HG03378 (cell line): ENCODE results near the gene DUSP8.

Experiments used
- ATAC-seq: cut with Tn5 transposase; IDR thresholded peaks from one replicate; pipeline ENCODE4 v1.9.1; 2021; ENCODE audit warnings: mild to moderate bottlenecking, moderate library complexity; ENCODE audit not compliant: unreplicated experiment

Gene DUSP8

GRCh38 chr11:1533342-1533725 is 38.7 kb downstream of the DUSP8 start:
- ATAC-seq: no peak

- ATAC-seq: no peak
Measured at GRCh38 chr11:1532606-1533341, 39.3 kb downstream of the DUSP8 start.

GRCh38 chr11:1532014-1532586 is 40.0 kb downstream of the DUSP8 start:
- ATAC-seq: no peak

DNA sequence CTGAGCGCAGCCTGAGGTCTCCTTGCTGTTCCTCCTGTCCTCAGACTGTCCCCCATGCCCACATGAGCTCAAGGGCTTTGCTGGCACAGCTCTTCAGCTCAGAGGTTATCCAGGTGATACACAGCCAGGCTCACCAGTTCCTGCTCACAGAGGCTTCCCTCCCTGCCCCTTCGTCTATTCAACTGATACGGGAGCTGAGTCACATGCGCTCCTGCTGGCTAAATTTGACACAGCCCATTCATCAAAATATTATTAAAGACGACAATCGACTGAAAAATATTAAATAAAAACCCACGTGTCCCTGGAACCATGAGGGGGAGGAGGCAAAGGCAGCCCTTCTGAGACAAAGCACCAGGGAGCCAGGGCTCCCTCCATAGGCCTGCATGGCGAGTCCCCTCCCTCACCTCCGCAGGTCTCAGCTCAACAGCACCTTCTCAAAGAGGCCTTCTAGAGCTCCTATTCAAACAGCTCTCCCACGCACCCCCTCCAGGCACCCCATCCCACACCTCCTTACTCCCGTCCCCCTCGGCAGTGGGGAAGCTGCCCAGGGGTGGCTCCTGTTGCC is 40.5 kb downstream of the DUSP8 start:
- ATAC-seq: no peak

GRCh38 chr11:1530686-1531448 is 41.2 kb downstream of the DUSP8 start:
- ATAC-seq: no peak

- no peak for ATAC-seq
Measured at GRCh38 chr11:1529774-1530173, 42.3 kb downstream of the DUSP8 start.

DNA sequence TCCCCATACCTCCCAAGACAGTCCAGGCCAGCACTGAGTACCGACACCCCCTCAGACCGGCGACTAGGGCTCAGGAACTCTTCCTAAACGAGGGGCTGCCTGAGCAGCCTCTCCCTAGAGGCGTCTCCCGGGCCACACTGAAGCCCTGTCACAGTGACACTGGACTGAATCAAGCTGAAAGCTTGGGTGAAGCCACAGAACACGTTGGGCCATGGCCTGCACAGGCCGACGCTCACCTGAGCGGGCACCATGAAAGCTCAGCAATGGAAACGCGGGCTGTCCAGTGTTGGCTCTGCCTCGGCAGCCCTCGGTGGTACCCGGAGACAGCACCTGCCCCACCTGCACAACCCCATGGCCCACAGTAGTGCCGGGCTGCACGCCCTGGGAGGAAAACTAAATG is 42.8 kb downstream of the DUSP8 start:
- no peak for ATAC-seq

DNA sequence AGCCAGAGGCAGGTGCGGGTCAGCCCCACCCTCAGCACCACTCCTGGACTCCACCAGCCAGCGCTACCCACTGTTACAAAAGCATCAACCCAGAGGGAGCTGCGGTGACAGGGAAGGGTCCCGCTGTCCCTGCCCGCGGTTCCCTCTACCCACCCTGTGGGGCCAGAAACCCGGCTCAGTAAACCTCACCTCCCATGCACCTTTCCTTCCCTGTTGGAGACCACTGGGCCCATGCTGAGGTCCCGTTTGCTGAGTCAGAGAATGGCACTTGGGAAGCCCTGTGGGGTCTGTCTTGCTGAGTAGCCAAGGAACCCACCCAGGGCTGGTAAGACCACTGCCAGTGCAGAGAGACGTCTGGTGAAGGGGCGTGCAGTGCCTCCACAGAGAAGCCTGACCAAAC is 43.4 kb downstream of the DUSP8 start:
- ATAC-seq: no peak

- ATAC-seq: no peak
Measured at GRCh38 chr11:1526785-1527184, 45.3 kb downstream of the DUSP8 start.

- ATAC-seq: no peak
Measured at GRCh38 chr11:1523779-1524178, 48.3 kb downstream of the DUSP8 start.

- ATAC-seq: no peak
Measured at GRCh38 chr11:1523077-1523476, 49.0 kb downstream of the DUSP8 start.

DNA sequence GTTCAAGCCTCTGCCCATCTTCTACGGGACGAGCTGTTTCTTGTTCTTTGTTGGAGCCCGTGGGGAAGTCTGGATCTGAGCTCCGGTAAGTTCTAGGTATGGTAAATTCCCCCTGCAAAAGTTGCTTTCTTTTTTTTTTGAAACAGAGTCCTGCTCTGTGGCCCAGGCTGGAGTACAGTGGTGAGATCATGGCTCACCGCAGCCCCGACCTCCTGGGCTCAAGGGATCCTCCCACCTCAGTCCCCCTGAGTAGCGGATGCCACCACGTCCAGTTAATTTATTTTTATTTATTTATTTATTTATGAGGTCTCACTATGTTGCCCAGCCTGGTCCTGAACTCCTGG is 50.0 kb downstream of the DUSP8 start:
- ATAC-seq: no peak

- ATAC-seq: peak; percentile 76
Measured at GRCh38 chr11:1521382-1522080, 50.5 kb downstream of the DUSP8 start.

DNA sequence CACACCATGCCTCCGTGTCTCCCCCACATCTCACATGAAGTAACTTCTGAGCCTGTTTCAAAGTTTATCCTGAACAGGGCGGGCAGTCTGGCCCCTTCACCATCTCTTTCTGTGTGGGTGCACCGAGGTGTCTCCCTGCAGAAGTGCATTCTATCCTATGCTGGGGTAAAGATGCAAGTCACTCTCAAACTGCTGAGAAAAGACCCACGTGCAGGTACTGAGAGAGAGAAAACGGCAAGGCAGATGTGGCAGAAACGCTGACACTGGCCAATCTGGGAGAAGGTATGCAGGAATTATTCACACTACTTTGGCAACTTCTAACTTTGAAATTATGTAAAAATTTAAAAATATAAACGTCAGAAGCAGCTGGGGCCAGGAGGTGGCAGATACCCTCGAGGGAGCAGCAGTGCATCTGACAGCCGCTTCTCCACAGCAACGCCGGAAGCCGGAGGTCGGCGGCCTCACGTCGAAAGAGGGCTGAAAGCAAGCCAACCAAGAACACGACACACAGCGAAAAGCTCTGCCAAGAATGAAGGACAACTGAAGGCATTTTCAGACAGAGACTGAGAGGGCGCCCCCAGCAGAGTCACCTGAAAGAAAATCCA is 51.3 kb downstream of the DUSP8 start:
- ATAC-seq: no peak

- no peak for ATAC-seq
Measured at GRCh38 chr11:1520209-1520662, 51.8 kb downstream of the DUSP8 start.

DNA sequence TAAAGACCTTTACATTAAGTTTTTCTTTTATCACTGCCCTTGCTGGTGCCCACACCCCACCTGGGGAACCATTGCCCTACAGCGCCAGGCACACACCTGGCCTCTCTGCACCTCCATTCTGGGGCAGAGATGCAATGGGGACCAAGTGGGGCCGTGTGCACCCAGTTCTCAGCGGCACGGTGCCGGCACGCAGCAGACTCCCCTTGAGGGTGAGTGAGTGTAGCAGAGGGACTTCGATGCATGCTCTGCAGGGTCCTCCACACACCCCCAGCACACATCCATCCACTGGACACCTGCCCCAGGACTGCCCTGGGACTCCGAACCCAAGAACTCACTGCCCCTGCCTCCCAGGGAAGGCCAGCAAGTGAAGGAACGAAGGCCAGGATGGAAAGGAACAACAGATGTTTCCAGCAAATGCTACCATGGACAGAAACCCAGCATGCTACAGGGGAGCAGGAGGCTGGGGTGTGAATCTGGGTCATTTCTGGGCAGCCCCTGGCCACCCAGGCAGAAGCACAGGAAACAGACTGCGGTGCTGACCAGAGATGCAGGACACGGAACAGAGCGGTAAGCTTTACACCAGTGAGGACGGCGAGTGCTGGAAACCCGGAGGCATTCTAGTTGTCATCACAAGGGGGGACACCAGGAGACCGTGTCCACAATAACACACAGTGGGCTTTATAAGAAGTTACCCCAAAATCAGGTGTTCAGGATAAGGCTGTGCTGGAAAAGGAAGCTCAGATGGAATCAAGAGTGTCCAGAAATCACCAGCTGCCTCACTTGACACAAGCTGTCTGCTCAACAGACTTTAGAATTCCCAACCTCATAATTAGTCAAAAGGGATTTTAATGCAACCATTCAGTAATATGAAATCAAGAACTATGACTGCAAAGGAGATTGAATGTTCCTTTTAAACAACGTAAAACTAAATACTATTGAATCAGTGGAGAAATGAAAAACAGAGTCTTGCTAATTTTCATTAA is 52.8 kb downstream of the DUSP8 start:
- ATAC-seq: no peak

- no peak for ATAC-seq
Measured at GRCh38 chr11:1518301-1518700, 53.8 kb downstream of the DUSP8 start.

DNA sequence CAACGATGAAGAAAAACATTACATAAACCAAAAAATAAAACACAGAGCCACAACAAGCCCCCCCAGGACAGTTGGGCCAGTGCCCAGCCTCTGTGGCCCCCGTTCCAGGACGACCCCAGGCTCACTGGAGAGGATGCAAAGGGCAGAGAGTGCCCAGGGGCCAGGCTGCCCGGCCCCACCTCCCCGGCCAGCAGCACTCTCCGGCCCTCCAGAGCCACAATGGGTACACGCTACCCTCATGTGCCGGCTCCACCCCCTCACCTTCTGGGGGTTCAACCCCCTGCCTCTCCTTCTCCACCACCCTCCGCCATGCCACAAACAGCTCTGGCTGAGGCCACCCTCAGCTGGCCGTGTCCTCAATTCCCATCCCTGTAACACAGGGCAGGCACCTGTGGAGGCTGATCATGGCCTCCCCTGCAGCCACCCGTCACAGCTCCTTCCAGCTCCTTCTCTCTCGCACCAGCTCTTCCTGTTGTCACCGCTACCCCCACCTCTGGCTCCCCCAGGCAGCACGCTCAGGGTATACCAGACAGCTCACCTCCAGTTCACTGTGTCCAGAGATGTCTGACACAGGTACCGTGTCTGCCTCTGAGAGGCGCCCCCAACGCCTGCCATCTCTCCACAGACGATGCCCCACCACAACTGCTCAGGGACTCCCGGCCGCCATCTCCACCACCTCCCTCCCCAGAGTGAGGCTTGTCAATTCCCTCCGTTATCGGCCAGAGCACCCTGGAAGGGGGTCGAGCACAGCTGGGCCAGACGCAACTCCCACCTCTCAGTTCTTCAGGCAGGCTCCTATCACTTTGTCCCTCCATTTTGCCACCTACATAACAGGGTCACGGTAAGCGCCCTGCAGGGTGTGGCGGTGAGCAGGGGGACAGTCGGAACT is 54.7 kb downstream of the DUSP8 start:
- ATAC-seq: no peak
